Measurements from ENCODE around the gene RASGEF1C.

RASGEF1C gene
- 0 to 0.31 (median 0.06) reads per million in 18 experiments for total RNA-seq

DNA sequence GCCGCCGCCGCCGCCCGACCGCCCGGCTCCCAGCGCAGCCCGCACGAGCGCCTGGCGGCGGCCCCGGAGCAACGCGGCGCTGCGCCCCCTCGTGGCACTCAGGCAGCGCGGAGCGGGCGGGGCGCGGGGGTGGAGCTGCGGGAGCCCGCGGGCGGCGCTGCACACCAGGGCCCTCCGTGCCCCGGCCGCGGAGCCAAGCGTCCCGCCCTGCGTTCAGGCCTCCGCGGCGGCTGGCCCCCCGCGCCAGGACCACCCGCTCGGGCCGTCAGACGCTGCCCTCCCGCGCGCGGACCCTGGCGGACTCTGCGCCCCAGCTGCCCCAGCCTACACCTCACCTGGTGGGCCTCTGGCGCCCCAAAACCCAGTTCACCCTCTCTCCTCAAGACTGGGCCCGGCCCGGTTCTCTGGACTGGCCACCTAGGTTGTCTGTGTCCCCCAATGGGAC lies at the start of gene RASGEF1C:
Gene RASGEF1C, minus strand, starts transcription at position 75 of the 445 bp plus-strand sequence. CDS start 71,159 bp downstream, outside the sequence.
- peak; percentile 68 to 78 for DNase-seq

- no peak for DNase-seq
Observed at GRCh38 chr5:180253036-180253824, 44.2 kb upstream of the RASGEF1C start.

- no peak for DNase-seq
Observed at GRCh38 chr5:180251887-180252286, 42.9 kb upstream of the RASGEF1C start.

DNA sequence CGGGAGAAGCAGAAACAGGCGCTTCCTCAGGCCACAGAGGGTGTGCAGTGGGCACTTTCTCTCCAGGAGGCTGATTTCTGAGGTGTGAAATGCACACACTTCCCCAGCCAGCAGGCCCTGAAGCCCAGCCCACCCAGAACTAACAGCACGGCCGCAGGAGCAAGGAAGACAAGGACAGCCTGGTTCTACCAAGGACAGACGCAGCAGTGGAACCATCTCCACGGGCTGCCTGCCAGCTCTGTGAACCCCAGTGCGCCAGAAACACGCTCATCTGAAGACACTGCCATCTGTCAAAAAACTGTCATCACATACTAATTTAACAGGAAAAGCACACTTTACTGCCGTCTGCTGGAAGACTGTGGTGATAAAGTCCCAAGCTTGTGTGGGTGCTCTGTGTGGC lies 42.1 kb upstream of the RASGEF1C start:
- no peak for DNase-seq

DNA sequence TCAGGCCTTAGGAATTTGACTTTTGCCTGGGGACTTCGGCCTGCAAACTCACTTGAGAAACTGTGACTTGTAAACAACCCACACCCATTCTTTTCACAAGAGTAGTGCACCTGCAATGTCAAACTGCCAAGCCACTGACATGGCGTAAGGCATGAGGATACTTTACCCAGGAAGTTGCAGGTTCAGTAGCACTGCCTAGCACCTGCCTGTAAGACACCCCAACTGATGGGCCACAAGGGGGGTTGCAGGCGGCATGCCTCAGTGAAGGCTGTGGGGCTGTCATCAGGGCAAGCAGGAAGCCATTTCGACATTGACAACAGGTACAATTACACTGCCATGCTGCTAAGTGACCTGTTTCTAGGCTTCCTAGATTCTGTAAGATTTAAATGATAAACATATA lies 41.3 kb upstream of the RASGEF1C start:
- DNase-seq = no peak

- DNase-seq = no peak
Observed at GRCh38 chr5:180241600-180241999, 32.6 kb upstream of the RASGEF1C start.

DNA sequence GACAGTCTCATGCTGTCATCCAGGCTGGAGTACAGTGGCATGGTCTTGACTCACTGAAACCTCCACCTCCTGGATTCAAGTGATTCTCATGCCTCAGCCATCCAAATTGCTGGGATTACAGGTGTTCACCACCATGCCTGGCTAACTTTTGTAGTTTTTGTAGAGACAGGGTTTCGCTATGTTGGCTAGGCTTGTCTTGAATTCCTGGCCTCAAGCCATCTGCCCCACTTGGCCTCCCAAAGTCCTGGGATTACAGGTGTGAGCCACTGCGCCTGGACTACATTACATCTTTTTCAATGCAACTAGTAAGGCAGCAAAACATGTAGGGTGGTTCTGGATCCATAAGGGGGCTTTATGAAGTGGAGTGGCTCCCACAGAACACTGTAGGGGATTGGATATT lies 29.6 kb upstream of the RASGEF1C start:
- no peak for DNase-seq

GRCh38 chr5:180235846-180236245 lies 26.8 kb upstream of the RASGEF1C start:
- no peak for DNase-seq

GRCh38 chr5:180235077-180235476 lies 26.1 kb upstream of the RASGEF1C start:
- no peak for DNase-seq

- DNase-seq = no peak
Observed at GRCh38 chr5:180234271-180234670, 25.3 kb upstream of the RASGEF1C start.

- DNase-seq = no peak
Observed at GRCh38 chr5:180233729-180234128, 24.7 kb upstream of the RASGEF1C start.

GRCh38 chr5:180230017-180230416 lies 21.0 kb upstream of the RASGEF1C start:
- DNase-seq = no peak

DNA sequence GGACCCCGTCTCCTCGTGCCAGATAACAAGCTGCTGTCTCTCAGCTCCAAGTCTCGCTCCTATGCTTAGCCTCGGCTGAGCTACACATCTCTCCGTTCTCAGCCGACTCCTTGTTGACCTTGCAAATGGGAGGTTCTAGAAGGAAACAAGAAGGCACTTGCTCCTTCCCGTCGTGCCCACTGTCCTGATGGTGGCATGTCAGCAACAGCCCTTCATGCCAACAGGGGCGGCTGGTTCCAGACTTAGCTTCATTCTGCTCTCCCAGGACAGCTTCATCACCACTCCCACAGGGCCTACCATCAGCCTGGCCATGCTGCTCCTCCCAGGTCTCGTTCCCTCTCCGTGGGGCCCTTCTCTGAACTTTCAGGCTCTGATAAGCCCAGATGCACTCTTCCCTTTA lies 13.0 kb upstream of the RASGEF1C start:
- no peak for DNase-seq

GRCh38 chr5:180217797-180218196 lies 8.8 kb upstream of the RASGEF1C start:
- DNase-seq = no peak

- DNase-seq = no peak
Observed at GRCh38 chr5:180216646-180217171, 7.7 kb upstream of the RASGEF1C start.

DNA sequence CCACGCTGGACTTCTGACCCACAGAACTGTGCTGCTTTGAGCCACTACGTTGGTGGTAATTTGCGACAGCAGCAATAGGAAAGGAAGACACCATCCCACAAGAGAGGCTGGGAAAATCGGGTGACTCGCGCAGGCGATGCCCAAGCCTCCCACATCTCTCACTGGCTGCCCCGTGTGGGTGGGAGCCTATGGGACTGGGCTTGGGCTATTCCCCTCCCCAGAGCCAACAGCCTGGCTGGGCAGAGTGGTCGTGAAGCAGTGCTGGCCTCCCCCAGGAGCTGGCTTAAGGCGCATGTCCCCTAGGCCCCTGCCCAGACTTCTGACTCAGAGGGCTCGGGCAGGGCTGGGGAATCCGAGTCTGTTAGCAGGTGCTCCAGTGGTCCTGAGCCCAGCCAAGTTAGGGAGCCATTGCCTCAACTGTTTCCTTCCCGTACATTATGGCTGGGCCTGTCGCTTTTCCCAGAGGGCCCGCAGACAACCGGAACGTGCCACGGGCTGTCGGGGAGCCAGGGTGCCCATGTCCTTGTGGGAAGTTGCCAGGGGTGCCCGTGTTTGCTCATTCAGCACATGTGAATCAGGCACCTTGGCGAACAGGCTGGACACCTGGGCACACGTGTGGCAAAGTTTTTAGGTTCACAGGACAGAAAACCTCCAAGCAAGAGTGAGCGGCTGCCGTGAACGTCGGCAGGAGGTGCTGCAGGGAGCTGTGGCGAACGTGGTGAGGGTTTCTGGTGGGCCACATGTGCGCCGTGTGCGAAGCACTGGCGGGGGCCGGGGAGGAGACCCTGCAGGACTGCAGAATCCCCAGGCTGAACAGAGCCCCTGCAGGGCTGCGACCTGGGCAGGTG lies 7.0 kb upstream of the RASGEF1C start:
- DNase-seq = peak in 1 of 2 donors; percentile 8

GRCh38 chr5:180214870-180215770 lies 6.1 kb upstream of the RASGEF1C start:
- DNase-seq = no peak

DNA sequence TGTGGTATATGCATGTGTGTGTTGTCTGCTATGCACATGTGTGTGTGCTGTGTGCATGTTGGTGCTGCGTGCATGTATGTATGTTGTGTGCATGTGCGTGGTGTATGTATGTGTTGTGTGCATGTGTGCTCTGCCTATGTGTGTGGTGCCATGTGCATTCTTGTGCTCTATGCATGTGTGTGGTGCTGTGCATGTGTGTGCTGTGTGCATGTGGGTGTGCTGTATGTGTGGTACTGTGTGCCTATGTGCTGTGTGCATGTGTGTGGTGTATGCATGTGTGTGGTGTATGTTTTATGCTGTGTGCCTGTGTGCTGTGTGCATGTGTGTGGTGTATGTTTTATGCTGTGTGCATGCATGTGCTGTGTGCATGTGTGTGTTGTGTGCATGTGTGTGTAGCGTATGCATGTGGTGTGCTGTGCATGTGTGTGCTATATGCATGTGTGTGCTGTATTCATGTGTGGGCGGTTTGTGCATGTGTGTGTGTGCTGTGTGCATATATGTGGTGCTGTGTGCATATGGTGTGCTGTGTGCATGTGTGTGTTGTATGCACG lies 4.7 kb upstream of the RASGEF1C start:
- DNase-seq = no peak

- DNase-seq = no peak
Observed at GRCh38 chr5:180213256-180213600, 4.2 kb upstream of the RASGEF1C start.

DNA sequence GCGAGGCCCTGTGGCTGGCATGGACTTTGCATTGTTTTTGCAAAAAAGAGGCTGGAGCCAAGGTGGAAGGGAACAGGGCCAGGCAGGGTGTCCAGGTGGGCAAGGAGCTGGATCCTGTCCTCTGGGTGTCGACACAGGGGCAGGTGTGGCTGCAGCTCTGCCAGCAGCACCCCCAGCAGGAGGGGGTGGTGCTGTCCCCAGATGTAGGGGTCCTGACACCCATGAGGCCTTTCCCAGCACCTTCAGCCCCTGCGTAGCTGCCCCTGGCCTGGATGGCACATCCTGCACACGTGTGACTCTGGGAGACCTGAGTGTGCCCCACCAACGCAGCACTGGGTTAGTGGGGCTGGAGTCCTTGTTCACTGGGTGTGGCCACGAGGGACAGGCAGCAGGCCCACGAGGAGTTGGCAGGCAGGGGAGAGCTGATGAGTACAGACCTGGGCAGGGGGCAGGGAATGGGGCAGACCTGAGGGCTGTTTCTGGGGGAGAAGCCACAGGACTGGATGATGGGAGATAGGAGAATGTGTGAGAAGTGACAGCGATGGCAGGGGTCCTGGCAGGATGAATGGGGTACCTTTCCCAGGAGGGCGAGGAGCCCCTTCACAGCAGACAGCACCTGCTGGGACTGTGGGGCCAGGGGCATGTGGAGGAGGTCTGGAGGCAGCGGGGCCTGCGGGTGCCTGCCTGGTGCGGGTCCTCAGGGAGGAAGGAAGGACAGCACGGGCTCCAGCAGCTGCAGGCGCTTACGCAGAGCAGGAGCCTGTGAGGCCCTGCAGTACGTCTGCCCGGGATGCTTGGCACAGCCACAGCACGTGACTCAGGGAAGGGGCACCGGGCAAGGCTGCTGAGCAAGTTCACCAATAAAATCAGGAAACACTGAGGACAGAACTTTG lies 3.6 kb upstream of the RASGEF1C start:
- no peak for DNase-seq

- DNase-seq = no peak
Observed at GRCh38 chr5:180211761-180212035, 2.7 kb upstream of the RASGEF1C start.
